ENCODE data around the gene WBP4.
A peak's percentile ranks its signal among the peaks of the same experiment; 100 is the strongest.

WBP4 gene

GRCh38 chr13:41048640-41049039, 12.7 kb upstream of the WBP4 start:
- Histone ChIP-seq H3K4ac (ENCODE audit: low read depth in 1 of 2, low read length in 2 of 2) (no peak overlapping the region), H2BK15ac (ENCODE audit: low read depth, poor library complexity, severe bottlenecking) (no peak overlapping the region), H3K4me2 (ENCODE audit: low read length, poor library complexity, severe bottlenecking) (no peak overlapping the region), H3K18ac (ENCODE audit: low read depth in 1 of 2, low read length in 2 of 2) (no peak overlapping the region), H3K14ac (ENCODE audit: low read length in 2 of 2) (no peak overlapping the region), H2AK5ac (ENCODE audit: low read length, severe bottlenecking) (no peak overlapping the region), H3K9me3 (ENCODE audit: control insufficient read depth, low read length) (no peaks in the 10 kb centered on the region), H3K27ac (ENCODE audit: low read length, poor library complexity, severe bottlenecking) (no peak overlapping the region), H3K4me3 (ENCODE audit: insufficient read depth in 1 of 2, low read depth in 1 of 2, low read length in 2 of 2) (no peak overlapping the region), H3K9ac (ENCODE audit: low read length) (no peak overlapping the region), H3K4me1 (ENCODE audit: control insufficient read depth, insufficient read depth, low read depth, low read length) (peaks cover 2% of the 10 kb centered on the region), H2BK120ac (ENCODE audit: low read depth, low read length) (no peak overlapping the region), H2BK5ac (ENCODE audit: low read depth, low read length, poor library complexity, severe bottlenecking) (no peak overlapping the region), H2BK12ac (ENCODE audit: low read length in 2 of 2) (no peak overlapping the region), H3K36me3 (ENCODE audit: control insufficient read depth in 1 of 2, insufficient read depth in 2 of 2, low read depth in 1 of 2, low read length in 2 of 2) (peaks cover 7 to 11% of the 10 kb centered on the region in 2 experiments), H4K8ac (ENCODE audit: low read length) (no peak overlapping the region), H2AFZ (ENCODE audit: low read depth, low read length) (no peak overlapping the region), H3K79me1 (replicated peaks; ENCODE audit: low read length, poor library complexity, severe bottlenecking) (peaks cover 17% of the 10 kb centered on the region), H4K91ac (ENCODE audit: low read length) (no peak overlapping the region), H3K27me3 (ENCODE audit: control insufficient read depth in 1 of 2, insufficient read depth in 1 of 2, low read length in 2 of 2) (no peaks in the 10 kb centered on the region), H3K23ac (ENCODE audit: low read length in 2 of 2) (no peak overlapping the region)
- 96% methylated on average over 5 of the region's 5 CpGs for WGBS
- DNase-seq: no peak

- Histone ChIP-seq H4K8ac (ENCODE audit: low read length) (no peak overlapping the region), H3K27me3 (ENCODE audit: control insufficient read depth in 1 of 2, insufficient read depth in 1 of 2, low read length in 2 of 2) (no peaks in the 10 kb centered on the region), H3K4me2 (ENCODE audit: low read length, poor library complexity, severe bottlenecking) (no peak overlapping the region), H2AK5ac (ENCODE audit: low read length, severe bottlenecking) (no peak overlapping the region), H3K9ac (ENCODE audit: low read length) (no peak overlapping the region), H3K4me1 (ENCODE audit: control insufficient read depth, insufficient read depth, low read depth, low read length) (peaks cover 2% of the 10 kb centered on the region), H3K4ac (ENCODE audit: low read depth in 1 of 2, low read length in 2 of 2) (no peak overlapping the region), H3K9me3 (ENCODE audit: control insufficient read depth, low read length) (no peaks in the 10 kb centered on the region), H2BK12ac (ENCODE audit: low read length in 2 of 2) (no peak overlapping the region), H2BK15ac (ENCODE audit: low read depth, poor library complexity, severe bottlenecking) (no peak overlapping the region), H3K14ac (ENCODE audit: low read length in 2 of 2) (no peak overlapping the region), H3K36me3 (ENCODE audit: control insufficient read depth in 1 of 2, insufficient read depth in 2 of 2, low read depth in 1 of 2, low read length in 2 of 2) (peaks cover 7 to 11% of the 10 kb centered on the region in 2 experiments), H3K23ac (ENCODE audit: low read length in 2 of 2) (no peak overlapping the region), H3K27ac (ENCODE audit: low read length, poor library complexity, severe bottlenecking) (no peak overlapping the region), H3K4me3 (ENCODE audit: insufficient read depth in 1 of 2, low read depth in 1 of 2, low read length in 2 of 2) (no peak overlapping the region), H2BK120ac (ENCODE audit: low read depth, low read length) (no peak overlapping the region), H2AFZ (ENCODE audit: low read depth, low read length) (no peak overlapping the region), H4K91ac (ENCODE audit: low read length) (no peak overlapping the region), H3K18ac (ENCODE audit: low read depth in 1 of 2, low read length in 2 of 2) (no peak overlapping the region), H2BK5ac (ENCODE audit: low read depth, low read length, poor library complexity, severe bottlenecking) (no peak overlapping the region), H3K79me1 (replicated peaks; ENCODE audit: low read length, poor library complexity, severe bottlenecking) (peaks cover 17% of the 10 kb centered on the region)
- no peak for DNase-seq
- 87% methylated on average over 3 of the region's 4 CpGs for WGBS
These were observed 11.5 kb upstream of the WBP4 start for GRCh38 chr13:41049480-41050440.

GRCh38 chr13:41052441-41052840, 8.9 kb upstream of the WBP4 start:
- H2BK12ac ChIP-seq (ENCODE audit: low read length in 2 of 2): no peak overlapping the region
- H2AFZ ChIP-seq (ENCODE audit: low read depth, low read length): no peak overlapping the region
- H3K4me1 ChIP-seq (ENCODE audit: control insufficient read depth, insufficient read depth, low read depth, low read length): peaks cover 7% of the 10 kb centered on the region
- no peak overlapping the region for H2BK15ac ChIP-seq (ENCODE audit: low read depth, poor library complexity, severe bottlenecking)
- H3K18ac ChIP-seq (ENCODE audit: low read depth in 1 of 2, low read length in 2 of 2): no peak overlapping the region
- peaks cover 19% of the 10 kb centered on the region for H3K79me1 ChIP-seq (replicated peaks; ENCODE audit: low read length, poor library complexity, severe bottlenecking)
- H3K9me3 ChIP-seq (ENCODE audit: control insufficient read depth, low read length): no peaks in the 10 kb centered on the region
- H3K27me3 ChIP-seq (ENCODE audit: control insufficient read depth in 1 of 2, insufficient read depth in 1 of 2, low read length in 2 of 2): no peaks in the 10 kb centered on the region
- H4K8ac ChIP-seq (ENCODE audit: low read length): no peak overlapping the region
- H3K23ac ChIP-seq (ENCODE audit: low read length in 2 of 2): no peak overlapping the region
- H2AK5ac ChIP-seq (ENCODE audit: low read length, severe bottlenecking): no peak overlapping the region
- H3K9ac ChIP-seq (ENCODE audit: low read length): peak overlapping the region; percentile 84
- H3K14ac ChIP-seq (ENCODE audit: low read length in 2 of 2): no peak overlapping the region
- H4K91ac ChIP-seq (ENCODE audit: low read length): no peak overlapping the region
- no peak for DNase-seq
- no peak overlapping the region for H3K4me3 ChIP-seq (ENCODE audit: insufficient read depth in 1 of 2, low read depth in 1 of 2, low read length in 2 of 2)
- H3K36me3 ChIP-seq (ENCODE audit: control insufficient read depth in 1 of 2, insufficient read depth in 2 of 2, low read depth in 1 of 2, low read length in 2 of 2): peaks cover 7 to 11% of the 10 kb centered on the region in 2 experiments
- no peak overlapping the region for H2BK5ac ChIP-seq (ENCODE audit: low read depth, low read length, poor library complexity, severe bottlenecking)
- 100% methylated on average over 3 of the region's 3 CpGs for WGBS
- H3K4ac ChIP-seq (ENCODE audit: low read depth in 1 of 2, low read length in 2 of 2): no peak overlapping the region
- no peak overlapping the region for H3K27ac ChIP-seq (ENCODE audit: low read length, poor library complexity, severe bottlenecking)
- no peak overlapping the region for H2BK120ac ChIP-seq (ENCODE audit: low read depth, low read length)
- H3K4me2 ChIP-seq (ENCODE audit: low read length, poor library complexity, severe bottlenecking): no peak overlapping the region

GRCh38 chr13:41053384-41053826, 7.9 kb upstream of the WBP4 start:
- H3K4me3 ChIP-seq (ENCODE audit: insufficient read depth in 1 of 2, low read depth in 1 of 2, low read length in 2 of 2): peak overlapping the region in 1 of 2 experiments; percentile 52
- peaks cover 9% of the 10 kb centered on the region for H3K4me1 ChIP-seq (ENCODE audit: control insufficient read depth, insufficient read depth, low read depth, low read length)
- no peak overlapping the region for H2BK120ac ChIP-seq (ENCODE audit: low read depth, low read length)
- peaks cover 0 to 9% of the 10 kb centered on the region in 2 experiments for H3K36me3 ChIP-seq (ENCODE audit: control insufficient read depth in 1 of 2, insufficient read depth in 2 of 2, low read depth in 1 of 2, low read length in 2 of 2)
- peak overlapping the region; percentile 84 for H3K9ac ChIP-seq (ENCODE audit: low read length)
- no peak overlapping the region for H3K4ac ChIP-seq (ENCODE audit: low read depth in 1 of 2, low read length in 2 of 2)
- H3K4me2 ChIP-seq (ENCODE audit: low read length, poor library complexity, severe bottlenecking): no peak overlapping the region
- H2BK15ac ChIP-seq (ENCODE audit: low read depth, poor library complexity, severe bottlenecking): no peak overlapping the region
- peaks cover 15% of the 10 kb centered on the region for H3K79me1 ChIP-seq (replicated peaks; ENCODE audit: low read length, poor library complexity, severe bottlenecking)
- H3K27me3 ChIP-seq (ENCODE audit: control insufficient read depth in 1 of 2, insufficient read depth in 1 of 2, low read length in 2 of 2): no peaks in the 10 kb centered on the region
- no peak overlapping the region for H3K18ac ChIP-seq (ENCODE audit: low read depth in 1 of 2, low read length in 2 of 2)
- H2AFZ ChIP-seq (ENCODE audit: low read depth, low read length): no peak overlapping the region
- 86% methylated on average over 1 of the region's 2 CpGs for WGBS
- no peak overlapping the region for H2AK5ac ChIP-seq (ENCODE audit: low read length, severe bottlenecking)
- peak; percentile 61 for DNase-seq
- H3K23ac ChIP-seq (ENCODE audit: low read length in 2 of 2): no peak overlapping the region
- no peak overlapping the region for H2BK5ac ChIP-seq (ENCODE audit: low read depth, low read length, poor library complexity, severe bottlenecking)
- H3K27ac ChIP-seq (ENCODE audit: low read length, poor library complexity, severe bottlenecking): no peak overlapping the region
- H4K8ac ChIP-seq (ENCODE audit: low read length): no peak overlapping the region
- no peak overlapping the region for H3K14ac ChIP-seq (ENCODE audit: low read length in 2 of 2)
- no peak overlapping the region for H4K91ac ChIP-seq (ENCODE audit: low read length)
- H2BK12ac ChIP-seq (ENCODE audit: low read length in 2 of 2): no peak overlapping the region
- no peaks in the 10 kb centered on the region for H3K9me3 ChIP-seq (ENCODE audit: control insufficient read depth, low read length)
